ENCODE measurements around the gene UBE2G2.

Gene UBE2G2

GRCh38 chr21:44812640-44813039, 11.0 kb upstream of the UBE2G2 start:
- no peak for TF ChIP-seq ZFX (IDR thresholded peaks at IDR 0.05)
- no peak for TF ChIP-seq CTCF (conservative IDR thresholded peaks at IDR 0.05)
- no peak overlapping the region for H3K27ac ChIP-seq

GRCh38 chr21:44810779-44811178, 9.2 kb upstream of the UBE2G2 start:
- H3K27ac ChIP-seq: no peak overlapping the region
- TF ChIP-seq CTCF (conservative IDR thresholded peaks at IDR 0.05) (no peak), ZFX (IDR thresholded peaks at IDR 0.05) (no peak)

- H3K27ac ChIP-seq: peak overlapping the region; percentile 53; the same call in 1 of the 2 replicates
- TF ChIP-seq CTCF (conservative IDR thresholded peaks at IDR 0.05): no peak
- TF ChIP-seq ZFX (IDR thresholded peaks at IDR 0.05): no peak
Observed at GRCh38 chr21:44805859-44806258, 4.2 kb upstream of the UBE2G2 start.

GRCh38 chr21:44805226-44805625, 3.6 kb upstream of the UBE2G2 start:
- peak overlapping the region; percentile 53 for H3K27ac ChIP-seq
- no peak for TF ChIP-seq ZFX (IDR thresholded peaks at IDR 0.05)
- no peak for TF ChIP-seq CTCF (conservative IDR thresholded peaks at IDR 0.05)

- TF ChIP-seq CTCF (conservative IDR thresholded peaks at IDR 0.05) (no peak), ZFX (IDR thresholded peaks at IDR 0.05) (no peak)
Observed at GRCh38 chr21:44804762-44805161, 3.1 kb upstream of the UBE2G2 start.

GRCh38 chr21:44803651-44804050, 2.0 kb upstream of the UBE2G2 start:
- no peak for TF ChIP-seq CTCF (conservative IDR thresholded peaks at IDR 0.05)
- H3K27ac ChIP-seq: peak overlapping the region; percentile 53

More at GRCh38 chr21:44804762-44805161, 3.1 kb upstream of the UBE2G2 start:
- H3K27ac ChIP-seq: peak overlapping the region; percentile 53

GRCh38 chr21:44802396-44803153, 955 bp upstream of the UBE2G2 start:
- TF ChIP-seq ZFX (IDR thresholded peaks at IDR 0.05) (no peak), CTCF (conservative IDR thresholded peaks at IDR 0.05) (no peak)
- H3K27ac ChIP-seq: peak overlapping the region; percentile 95
